MM.1S (cell line): ENCODE measurements around the gene FOSB.

Experiments
- CTCF ChIP-seq: fragments of 300-600 bp; sonication (generic); IDR thresholded peaks from 2 replicates; pipeline ENCODE4 v1.5.1; 2016; ENCODE audit warnings: antibody characterized with exemption, low read length, mixed read lengths
- EZH2 ChIP-seq: fragments of 300-600 bp; sonication (generic); optimal IDR thresholded peaks from 2 replicates; pipeline ENCODE3; 2017; ENCODE audit warnings: low read depth, mild to moderate bottlenecking, antibody characterized with exemption, low read length, mixed read lengths
- EZH2phosphoT487 ChIP-seq: fragments of 300-600 bp; sonication (generic); IDR thresholded peaks from 2 replicates; pipeline ENCODE4 v1.6.1; 2018; ENCODE audit warnings: antibody characterized with exemption, low read length

GRCh38 chr19:45457776-45458175 lies 10.0 kb upstream of the FOSB start:
- TF ChIP-seq EZH2 (no peak), CTCF (no peak), EZH2phosphoT487 (no peak)
